H1 (cell line): ENCODE data around the gene HNRNPAB. TPM values are rescaled to one million over a fixed set of nuclear protein-coding genes. Genes with fewer than 3 reads are reported as not detected.

Experiments
- CBX5 ChIP-seq: fragments of 300-800, 300-1000 bp; sonication (generic); IDR thresholded peaks from 2 replicates; pipeline ENCODE4 v1.7.1; 2016; ENCODE audit warnings: antibody characterized with exemption, low read length, low read depth
- KDM1A ChIP-seq: fragments of 200-600, 300-600 bp; sonication (generic); IDR thresholded peaks from 2 replicates; pipeline ENCODE4 v1.7.1; 2016; ENCODE audit warnings: mild to moderate bottlenecking, low read length, borderline replicate concordance
- KDM4A ChIP-seq: IDR thresholded peaks from one replicate; pipeline ENCODE4 v1.7.1; 2012; ENCODE audit warnings: low read depth, mild to moderate bottlenecking, moderate library complexity, low read length, inconsistent platforms; ENCODE audit not compliant: severe bottlenecking
- PHF8 ChIP-seq: fragments of 200-600 bp; sonication (generic); conservative IDR thresholded peaks from 2 replicates; pipeline ENCODE4 v1.7.1; 2012; ENCODE audit warnings: low read depth, mild to moderate bottlenecking, inconsistent platforms, low read length, moderate library complexity
- POLR2A ChIP-seq, 2 experiments: IDR thresholded peaks; 1 replicate in 1 of 2; 2 replicates in 1 of 2; pipeline ENCODE4 v1.6.1; 2011; ENCODE audit warnings: low read depth in 2 of 2, low read length in 2 of 2, mild to moderate bottlenecking in 2 of 2; ENCODE audit errors: control extremely low read depth in 1 of 2
- SIRT6 ChIP-seq: IDR thresholded peaks from one replicate; pipeline ENCODE4 v1.7.1; 2012; ENCODE audit warnings: low read length, inconsistent platforms
- TAF7 ChIP-seq: optimal IDR thresholded peaks from 2 replicates; pipeline ENCODE3; 2011; ENCODE audit warnings: low read depth, mild to moderate bottlenecking, inconsistent platforms, low read length, moderate library complexity, borderline replicate concordance
- YY1 ChIP-seq: IDR thresholded peaks from 2 replicates; pipeline ENCODE4 v1.6.1; 2011; ENCODE audit warnings: low read depth, mild to moderate bottlenecking, low read length
- polyA plus RNA-seq, 7 experiments: library from polyadenylated mRNA; depleted of rRNA in 3 of 7; stranded (reverse) in 5 of 7; unstranded in 2 of 7; fragments of >200 nt in 5 of 7; fragments of 200-250 nt in 2 of 7; gene quantifications; 1 replicate in 5 of 7; 2 replicates in 1 of 7; 4 replicates in 1 of 7; pipeline versions ENCODE4 v1.2.1 to v1.2.3, GENCODE V29; 2011 to 2013; ENCODE audit warnings: missing spikeins in 2 of 7, mixed read lengths in 2 of 7
- total RNA-seq: library from RNA; stranded (reverse); fragmentation: NEBNext Ultra II Directional; extraction: Animal tissue kit (Norgen Biotek cat#: 25700); gene quantifications from 2 replicates; pipeline ENCODE4 v1.2.1, GENCODE V29; 2021
- TF ChIP-seq, protein P1 (sequence below), 3 experiments: IDR thresholded peaks; 1 replicate in 2 of 3; 2 replicates in 1 of 3; pipeline versions ENCODE4 v1.5.1 to v1.6.1; 2011; ENCODE audit warnings: low read length in 3 of 3, mild to moderate bottlenecking in 3 of 3, inconsistent platforms in 2 of 3, low read depth in 1 of 3, moderate library complexity in 1 of 3; ENCODE audit not compliant: insufficient read depth in 1 of 3; ENCODE audit errors: control extremely low read depth in 1 of 3

Gene HNRNPAB
- total and polyA plus RNA-seq, 2 of the 8 experiments (the other 6 are each of a cell fraction or from before 2014, with no cell fraction given) = 373 to 563 TPM

DNA sequence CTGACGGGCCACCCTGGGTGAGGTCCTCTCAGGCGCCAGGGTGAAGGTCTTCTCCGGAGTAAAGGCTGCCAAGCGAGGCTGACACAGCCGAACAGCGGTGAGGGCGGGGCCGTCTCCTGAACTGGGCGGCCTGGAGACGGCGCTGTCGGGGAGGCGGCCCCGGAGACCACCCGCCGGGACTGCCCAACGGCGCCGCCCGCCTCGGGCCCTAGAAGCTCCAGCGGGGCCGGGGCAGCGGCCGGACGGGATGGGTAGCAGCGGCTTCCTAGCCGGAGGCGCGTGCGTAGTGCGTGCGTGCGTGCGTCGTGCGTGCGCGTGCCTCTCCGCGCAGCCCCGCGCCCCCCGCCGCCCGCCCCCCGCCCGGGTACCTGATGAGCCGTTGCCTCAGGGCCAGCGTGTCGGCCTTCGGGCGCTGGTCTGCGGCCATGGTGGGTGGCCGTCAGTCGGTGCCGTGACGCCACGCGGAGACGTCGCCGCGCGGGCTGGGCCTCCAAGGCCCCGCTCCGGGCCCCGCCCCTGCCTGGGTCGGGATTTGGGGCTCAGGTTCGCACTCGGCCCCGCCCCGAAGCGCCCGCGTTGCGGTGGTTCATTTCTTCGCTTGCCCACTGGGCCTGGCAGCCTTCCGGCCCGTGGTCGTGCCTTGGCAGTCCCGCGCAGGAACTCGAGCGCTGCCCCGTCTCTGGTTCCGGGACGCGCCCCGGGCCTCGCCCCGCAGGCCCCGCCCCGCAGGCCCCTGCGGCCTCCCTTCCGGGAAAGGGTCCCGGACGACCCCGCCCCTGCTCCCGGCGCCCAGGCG is 28.0 kb downstream of the HNRNPAB start, which contains the start of gene PHYKPL (continued):
- peak; percentile 58 for TF ChIP-seq TAF7
- peak; percentile 84 for TF ChIP-seq PHF8
- TF ChIP-seq POLR2A (IDR thresholded peaks at IDR 0.05; ENCODE audit: control extremely low read depth in 1 of 2, low read depth in 2 of 2, low read length in 2 of 2) = peak in 1 of 2 experiments; percentile 72; a peak in 2 of 3 replicates
- no peak for TF ChIP-seq SIRT6
- TF ChIP-seq KDM1A = peak; percentile 26; the same call in 1 of the 2 replicates
- no peak for TF ChIP-seq CBX5
- no peak for TF ChIP-seq YY1
- TF ChIP-seq, protein P1, sequence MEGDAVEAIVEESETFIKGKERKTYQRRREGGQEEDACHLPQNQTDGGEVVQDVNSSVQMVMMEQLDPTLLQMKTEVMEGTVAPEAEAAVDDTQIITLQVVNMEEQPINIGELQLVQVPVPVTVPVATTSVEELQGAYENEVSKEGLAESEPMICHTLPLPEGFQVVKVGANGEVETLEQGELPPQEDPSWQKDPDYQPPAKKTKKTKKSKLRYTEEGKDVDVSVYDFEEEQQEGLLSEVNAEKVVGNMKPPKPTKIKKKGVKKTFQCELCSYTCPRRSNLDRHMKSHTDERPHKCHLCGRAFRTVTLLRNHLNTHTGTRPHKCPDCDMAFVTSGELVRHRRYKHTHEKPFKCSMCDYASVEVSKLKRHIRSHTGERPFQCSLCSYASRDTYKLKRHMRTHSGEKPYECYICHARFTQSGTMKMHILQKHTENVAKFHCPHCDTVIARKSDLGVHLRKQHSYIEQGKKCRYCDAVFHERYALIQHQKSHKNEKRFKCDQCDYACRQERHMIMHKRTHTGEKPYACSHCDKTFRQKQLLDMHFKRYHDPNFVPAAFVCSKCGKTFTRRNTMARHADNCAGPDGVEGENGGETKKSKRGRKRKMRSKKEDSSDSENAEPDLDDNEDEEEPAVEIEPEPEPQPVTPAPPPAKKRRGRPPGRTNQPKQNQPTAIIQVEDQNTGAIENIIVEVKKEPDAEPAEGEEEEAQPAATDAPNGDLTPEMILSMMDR (IDR thresholded peaks at IDR 0.05; ENCODE audit: control extremely low read depth in 1 of 3, insufficient read depth in 1 of 3, low read depth in 1 of 3, low read length in 3 of 3) = peak in 2 of 3 experiments; percentile 11 to 17; a peak in 1 of 4 replicates
- TF ChIP-seq KDM4A = peak; percentile 80
